ENCODE measurements around the gene KRI1.

GRCh38 chr19:10575011-10575716, 9.4 kb upstream of the KRI1 start:
- TF ChIP-seq CTCF (conservative IDR thresholded peaks at IDR 0.05 in 1 of 2, IDR thresholded peaks at IDR 0.05 in 1 of 2; ENCODE audit: low read depth in 1 of 2, low read length in 2 of 2) (no peak), EZH2 (IDR thresholded peaks at IDR 0.05; ENCODE audit: low read length, missing control alignments) (no peak)
